ENCODE measurements around the gene APOD. TPM values are rescaled to one million over a fixed set of nuclear protein-coding genes. Genes with fewer than 3 reads are reported as not detected.

Gene APOD
- total and polyA plus RNA-seq, 2 of the 8 experiments (the other 6 are each of a cell fraction or from before 2014, with no cell fraction given) = not detected

DNA sequence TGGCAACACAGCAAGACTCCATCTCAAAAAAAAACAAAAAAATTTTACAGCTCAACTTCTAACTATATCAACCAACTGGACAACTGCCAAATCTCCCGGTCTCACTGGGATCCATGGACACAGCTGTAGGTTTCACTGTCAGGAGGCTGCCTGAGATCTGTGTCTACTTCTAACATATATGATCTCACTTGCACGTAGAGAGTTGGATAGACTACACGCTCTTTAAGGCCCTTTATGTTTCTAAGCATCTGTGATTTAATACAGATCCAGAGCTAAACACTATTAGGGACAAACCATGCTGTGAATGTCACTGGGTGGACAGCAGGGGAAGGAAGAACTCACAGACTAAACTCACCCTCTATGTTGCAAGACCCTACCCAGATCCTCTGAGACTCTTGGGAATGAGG is 13.0 kb upstream of the APOD start:
- no peaks in the 10 kb centered on the region for H3K79me1 ChIP-seq (ENCODE audit: low read depth, low read length)
- H3K79me2 ChIP-seq (ENCODE audit: control insufficient read depth in 1 of 2, insufficient read depth in 2 of 2, low read length in 2 of 2) = no peaks in the 10 kb centered on the region
- no peak overlapping the region for H3K18ac ChIP-seq (ENCODE audit: extremely low read depth, low read length)
- H2AFZ ChIP-seq (ENCODE audit: low read length) = no peak overlapping the region
- no peak overlapping the region for H3K14ac ChIP-seq (ENCODE audit: insufficient read length)
- H4K8ac ChIP-seq (ENCODE audit: extremely low read depth, insufficient read depth, low read length) = no peak overlapping the region
- H2BK5ac ChIP-seq (ENCODE audit: low read depth, low read length) = no peak overlapping the region
- H3K4me1 ChIP-seq (replicated peaks in 1 of 4; ENCODE audit: control insufficient read depth in 3 of 4, insufficient read depth in 4 of 4, low read length in 3 of 4) = no peaks in the 10 kb centered on the region
- no peak overlapping the region for H3K4ac ChIP-seq (replicated peaks; ENCODE audit: insufficient read length, low read depth, low read length)
- no peak overlapping the region for H3K9ac ChIP-seq (replicated peaks in 1 of 4; ENCODE audit: extremely low read depth in 1 of 4, low read depth in 3 of 4, low read length in 3 of 4)
- no peak overlapping the region for H2BK12ac ChIP-seq (ENCODE audit: low read depth, low read length)
- no peak overlapping the region for H3K4me2 ChIP-seq (ENCODE audit: insufficient read depth in 1 of 2, low read depth in 2 of 2, low read length in 2 of 2)
- peaks cover 12 to 17% of the 10 kb centered on the region in 2 experiments; a peak in 3 of 4 replicates for H3K9me3 ChIP-seq (ENCODE audit: insufficient read depth in 2 of 2, low read depth in 1 of 2, low read length in 1 of 2)
- no peak overlapping the region for H3K27ac ChIP-seq (ENCODE audit: low read depth, low read length)
- H3K4me3 ChIP-seq (ENCODE audit: extremely low read depth in 1 of 4, insufficient read depth in 2 of 4, low read depth in 3 of 4, low read length in 4 of 4) = no peak overlapping the region
- H4K91ac ChIP-seq (replicated peaks; ENCODE audit: insufficient read length, low read length) = no peak overlapping the region
- DNase-seq (ENCODE audit: low read depth in 1 of 2, low spot score in 2 of 2) = no peak
- no peaks in the 10 kb centered on the region for H3K36me3 ChIP-seq (ENCODE audit: control insufficient read depth in 2 of 4, insufficient read depth in 4 of 4, low read length in 3 of 4)
- H4K5ac ChIP-seq (ENCODE audit: insufficient read length, low read depth, low read length) = no peak overlapping the region
- no peak overlapping the region for H2AK5ac ChIP-seq (ENCODE audit: low read depth, low read length)
- no peaks in the 10 kb centered on the region for H3K27me3 ChIP-seq (replicated peaks in 1 of 4; ENCODE audit: control insufficient read depth in 3 of 4, extremely low read depth in 1 of 4, insufficient read depth in 3 of 4, low read length in 3 of 4)
- no peak overlapping the region for H2BK20ac ChIP-seq (ENCODE audit: low read length)
- 57% methylated on average over 3 of the region's 3 CpGs; no CpG with 5 or more reads in 1 of the 2 experiments for WGBS, 2 experiments (ENCODE audit: extremely low coverage in 1 of 2, insufficient coverage in 1 of 2, insufficient read length in 1 of 2, insufficient replicate concordance in 2 of 2, low coverage in 1 of 2, low lambda C conversion rate in 2 of 2, missing lambda C conversion rate in 1 of 2)
- H3K23me2 ChIP-seq (ENCODE audit: low read depth, low read length) = no peaks in the 10 kb centered on the region
- no peak overlapping the region for H2BK15ac ChIP-seq (ENCODE audit: low read length)
- H3K56ac ChIP-seq (replicated peaks; ENCODE audit: insufficient read length, low read depth, low read length) = no peak overlapping the region
- no peaks in the 10 kb centered on the region for H4K20me1 ChIP-seq (replicated peaks in 1 of 2; ENCODE audit: control insufficient read depth in 1 of 2, insufficient read depth in 2 of 2, low read length in 2 of 2)
- H2BK120ac ChIP-seq (replicated peaks; ENCODE audit: low read depth, low read length) = no peak overlapping the region
- ChIA-PET CTCF (ENCODE audit: partially characterized antibody) (interaction anchor here (1.0 to 1.6 kb wide), 3 partner anchors 13 to 252 kb away, joined by 3 to 4 read pairs (median 3); partner anchors contain the start of gene APOD), POLR2A (ENCODE audit: partially characterized antibody) (no interaction called here)
- no peak overlapping the region for H3K23ac ChIP-seq (ENCODE audit: insufficient read length)
- FAIRE-seq = no peak
- no peak for TF ChIP-seq CEBPB (IDR thresholded peaks at IDR 0.05; ENCODE audit: low read depth, low read length)
- no peak for TF ChIP-seq YY1 (IDR thresholded peaks at IDR 0.05; ENCODE audit: low read depth, low read length)
- TF ChIP-seq CBX8 (IDR thresholded peaks at IDR 0.05; ENCODE audit: borderline replicate concordance, low read depth, low read length) = no peak
- TF ChIP-seq, protein P1, sequence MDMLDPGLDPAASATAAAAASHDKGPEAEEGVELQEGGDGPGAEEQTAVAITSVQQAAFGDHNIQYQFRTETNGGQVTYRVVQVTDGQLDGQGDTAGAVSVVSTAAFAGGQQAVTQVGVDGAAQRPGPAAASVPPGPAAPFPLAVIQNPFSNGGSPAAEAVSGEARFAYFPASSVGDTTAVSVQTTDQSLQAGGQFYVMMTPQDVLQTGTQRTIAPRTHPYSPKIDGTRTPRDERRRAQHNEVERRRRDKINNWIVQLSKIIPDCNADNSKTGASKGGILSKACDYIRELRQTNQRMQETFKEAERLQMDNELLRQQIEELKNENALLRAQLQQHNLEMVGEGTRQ (IDR thresholded peaks at IDR 0.05; ENCODE audit: low read length) = no peak
- TF ChIP-seq POU5F1 (IDR thresholded peaks at IDR 0.05; ENCODE audit: low read depth, low read length) = no peak
- TF ChIP-seq RXRA (IDR thresholded peaks at IDR 0.05; ENCODE audit: insufficient read depth, low read depth, low read length) = no peak
- no peak for TF ChIP-seq CHD2 (IDR thresholded peaks at IDR 0.05; ENCODE audit: low read length)
- TF ChIP-seq SIX5 (IDR thresholded peaks at IDR 0.05; ENCODE audit: low read depth, low read length) = no peak
- no peak for TF ChIP-seq PHF8 (conservative IDR thresholded peaks at IDR 0.05; ENCODE audit: low read depth, low read length)
- TF ChIP-seq HDAC6 (IDR thresholded peaks at IDR 0.05; ENCODE audit: low read depth, low read length) = no peak
- TF ChIP-seq CTBP2 (IDR thresholded peaks at IDR 0.05; ENCODE audit: borderline replicate concordance, insufficient read depth, insufficient read length, low read length) = no peak
- TF ChIP-seq, protein P2, sequence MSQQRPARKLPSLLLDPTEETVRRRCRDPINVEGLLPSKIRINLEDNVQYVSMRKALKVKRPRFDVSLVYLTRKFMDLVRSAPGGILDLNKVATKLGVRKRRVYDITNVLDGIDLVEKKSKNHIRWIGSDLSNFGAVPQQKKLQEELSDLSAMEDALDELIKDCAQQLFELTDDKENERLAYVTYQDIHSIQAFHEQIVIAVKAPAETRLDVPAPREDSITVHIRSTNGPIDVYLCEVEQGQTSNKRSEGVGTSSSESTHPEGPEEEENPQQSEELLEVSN (IDR thresholded peaks at IDR 0.05) = no peak
- TF ChIP-seq JUN (IDR thresholded peaks at IDR 0.05; ENCODE audit: low read depth, low read length) = no peak
